ENCODE results near the gene AWAT2.
"Not testable (repeated sequence)": the region's sequence is repeated elsewhere in the genome, so short reads cannot be mapped to it uniquely, and the experiment has no call there.

Gene AWAT2

DNA sequence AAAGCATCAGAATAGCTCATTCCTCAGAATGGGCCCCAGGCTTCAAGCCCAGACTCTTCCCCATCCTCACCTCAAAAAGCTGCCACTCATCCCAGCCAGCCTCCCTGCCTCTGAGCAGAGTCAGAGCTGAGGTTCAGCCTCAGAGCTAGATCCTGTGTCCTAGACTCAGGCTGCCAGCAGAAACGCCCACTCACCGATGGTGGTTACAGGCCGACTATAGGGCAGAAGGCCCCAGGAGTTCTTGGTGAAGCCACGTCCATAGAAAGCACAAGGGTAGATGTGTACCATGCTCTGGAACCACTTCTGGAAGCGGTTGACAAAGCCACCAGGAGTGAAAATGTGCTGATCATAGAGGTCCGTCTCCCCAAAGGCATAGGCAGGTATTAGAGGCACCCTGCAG is 7.7 kb downstream of the AWAT2 start:
- no peak for DNase-seq

DNA sequence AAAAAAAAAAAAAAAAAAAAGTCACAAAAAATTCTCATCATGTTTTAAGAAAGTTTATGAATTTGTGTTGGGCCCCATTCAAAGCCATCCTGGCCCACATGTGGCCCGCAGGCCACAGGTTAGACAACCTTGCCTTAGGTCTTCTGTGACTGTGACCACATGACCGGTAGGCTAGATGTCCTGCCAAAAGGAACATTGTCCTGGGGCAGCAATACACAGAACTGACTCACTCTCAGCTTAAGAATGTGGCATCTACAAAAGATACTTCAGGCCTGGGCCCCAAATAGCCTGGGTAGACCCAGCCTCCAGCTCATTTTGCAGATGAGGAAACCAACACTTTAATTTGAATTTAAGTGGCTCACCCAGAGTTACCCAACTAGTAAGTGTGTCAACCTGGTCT is 10.0 kb downstream of the AWAT2 start:
- DNase-seq = no peak

GRCh38 chrX:70038951-70039350 is 10.8 kb downstream of the AWAT2 start:
- DNase-seq = no peak

DNA sequence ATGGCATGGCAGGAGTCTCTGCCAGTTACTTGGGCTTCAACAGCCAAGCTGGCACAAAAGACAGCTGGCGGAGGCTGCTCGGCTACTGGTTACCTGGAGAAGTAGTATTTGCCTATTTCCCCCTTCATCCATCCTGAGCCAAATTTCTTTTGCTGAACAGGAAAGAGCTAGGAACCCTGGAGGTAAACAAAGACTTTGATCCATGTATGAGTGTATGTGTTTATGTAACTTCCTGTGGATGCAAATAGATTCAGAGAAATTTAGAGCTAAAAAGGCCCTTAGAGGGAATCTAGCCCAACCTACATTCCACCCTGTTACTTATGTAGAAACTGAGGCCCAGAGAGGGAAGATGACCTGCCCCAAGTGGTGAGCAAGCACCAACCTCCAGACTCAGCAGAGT is 11.2 kb downstream of the AWAT2 start:
- no peak for DNase-seq

DNA sequence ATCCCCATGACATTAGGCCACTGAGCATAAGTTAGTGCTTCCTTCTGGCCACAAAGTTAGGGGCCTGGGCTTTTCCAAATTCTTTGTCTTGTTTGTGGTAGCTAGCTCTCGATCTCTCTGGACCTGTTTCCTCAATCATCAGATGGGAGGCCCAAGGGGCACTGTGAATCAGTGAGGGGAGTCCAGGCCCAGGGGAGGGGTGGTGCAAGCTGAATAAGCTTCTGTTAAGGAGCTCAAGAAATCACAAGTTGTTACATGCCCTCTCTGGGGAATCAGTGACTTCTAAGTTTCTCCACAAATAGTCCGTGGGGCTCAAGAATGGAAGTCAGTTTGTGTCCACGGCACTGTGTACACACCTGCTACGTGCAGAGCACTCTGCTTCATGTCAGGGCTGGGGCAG is 15.1 kb downstream of the AWAT2 start:
- no peak for DNase-seq

- DNase-seq = peak; percentile 3
Measured at GRCh38 chrX:70033348-70034051, 16.2 kb downstream of the AWAT2 start.

DNA sequence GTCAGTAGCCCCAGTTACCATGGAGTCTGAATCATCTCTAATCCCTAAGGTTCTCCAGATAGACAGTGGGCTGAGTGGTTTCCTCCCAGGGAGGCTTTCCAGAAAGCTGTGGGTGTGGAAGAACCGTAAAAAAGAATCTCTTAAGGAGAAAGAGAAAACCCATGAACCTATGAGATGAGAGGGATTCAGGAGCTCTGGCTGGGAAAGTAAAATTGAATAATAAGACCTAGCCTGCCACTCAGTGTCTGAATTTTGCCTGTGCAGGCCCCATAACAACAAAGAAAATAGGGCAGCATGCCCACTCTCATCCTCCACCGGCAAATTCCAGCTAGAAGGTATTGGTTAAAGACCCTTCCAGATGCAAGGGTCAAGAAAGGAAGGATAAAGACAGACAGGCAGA is 16.9 kb downstream of the AWAT2 start:
- DNase-seq = no peak

DNA sequence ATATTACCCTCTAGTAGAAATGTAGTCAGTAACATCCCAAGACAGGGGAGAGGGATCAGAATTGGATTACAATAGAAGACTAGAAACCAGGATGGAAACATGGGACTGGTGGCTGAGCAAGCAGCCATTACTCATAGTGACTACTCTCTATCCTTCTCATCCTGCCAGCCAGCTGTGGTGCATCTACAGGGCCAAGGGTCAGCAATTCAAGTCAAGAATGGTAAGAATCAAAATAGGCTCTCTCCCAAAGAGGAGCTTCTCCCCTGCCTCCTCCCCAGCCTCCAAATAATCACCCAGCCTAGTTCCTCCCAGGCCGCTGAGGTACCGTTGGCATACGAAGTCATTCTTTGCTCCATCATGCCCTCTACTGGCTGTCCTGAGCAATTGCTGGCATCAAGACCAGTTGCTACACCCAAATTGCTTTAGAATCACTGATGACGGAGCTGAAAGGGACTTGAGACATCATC is 19.4 kb downstream of the AWAT2 start:
- peak; percentile 55 for DNase-seq

- no peak for DNase-seq
Measured at GRCh38 chrX:70029863-70030262, 19.9 kb downstream of the AWAT2 start.

DNA sequence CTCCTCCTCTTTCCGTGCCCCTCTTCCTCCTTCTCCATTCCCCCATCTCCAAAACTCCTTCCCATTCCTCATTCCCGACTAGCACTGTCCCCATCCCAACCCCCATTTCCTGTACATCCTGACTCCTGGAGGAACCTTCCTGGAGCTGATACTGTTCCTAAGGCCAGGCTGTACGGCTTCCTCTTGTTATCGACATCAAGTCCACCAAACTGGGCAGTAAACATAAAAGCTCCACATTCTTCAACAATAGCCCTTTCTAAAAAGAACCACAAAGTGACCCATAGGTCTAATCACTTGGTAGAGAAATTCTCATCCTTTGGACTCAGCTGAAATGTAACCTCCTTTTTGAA is 22.9 kb downstream of the AWAT2 start:
- no peak for DNase-seq

DNA sequence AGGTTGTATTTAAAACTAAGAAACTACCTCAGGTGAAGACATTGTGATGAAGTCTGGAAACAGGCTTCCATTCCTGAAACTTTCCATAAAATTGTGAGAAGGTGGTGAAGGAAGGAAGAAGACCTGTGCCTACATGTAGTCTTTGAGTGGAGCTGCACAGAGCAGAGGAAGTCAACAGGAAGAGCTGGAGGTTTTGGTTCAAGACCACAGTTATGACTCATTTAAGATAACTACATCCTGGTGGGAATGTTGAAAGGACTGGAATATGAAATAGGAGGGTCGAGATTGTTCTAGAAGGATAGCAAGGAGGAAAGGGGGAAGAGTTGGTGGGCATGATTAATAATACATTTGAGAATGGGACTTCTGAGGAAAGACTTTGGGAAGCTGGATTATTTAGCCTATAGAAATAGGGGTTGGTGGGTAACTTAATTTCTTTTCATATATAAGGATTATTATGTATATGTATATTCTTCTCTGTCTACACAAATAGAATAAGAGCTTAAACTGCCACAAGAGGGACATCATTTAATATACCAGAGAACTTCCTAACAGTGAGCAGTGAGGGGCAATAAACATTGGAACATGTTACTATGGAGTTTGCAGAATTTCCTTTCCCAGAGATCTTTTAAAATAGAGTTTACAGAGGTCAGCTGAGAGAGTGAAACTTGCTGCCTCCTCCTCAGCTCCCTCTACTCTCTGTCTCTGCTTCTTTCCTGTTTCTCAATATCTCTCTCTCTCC is 23.5 kb downstream of the AWAT2 start:
- no peak for DNase-seq

- no peak for DNase-seq
Measured at GRCh38 chrX:70025464-70025863, 24.3 kb downstream of the AWAT2 start.

DNA sequence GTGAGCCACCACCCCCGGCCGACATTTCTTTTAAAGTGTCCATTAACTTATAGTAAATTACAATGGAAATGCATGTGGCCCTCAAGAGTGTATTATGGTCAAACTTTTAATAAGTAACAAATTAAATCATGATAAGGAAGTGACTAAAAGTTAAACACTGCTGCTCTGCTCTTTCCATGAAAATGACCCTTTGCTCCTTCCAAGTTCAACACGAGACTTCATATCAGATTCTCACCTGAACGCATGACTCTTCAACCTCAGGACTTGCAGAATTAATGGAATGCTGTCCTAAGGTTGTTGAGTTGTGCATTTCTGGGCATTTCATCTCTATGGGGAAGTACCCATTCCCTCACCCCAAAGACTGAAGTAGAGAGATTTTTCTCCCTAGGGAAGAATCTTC is 27.1 kb downstream of the AWAT2 start:
- DNase-seq = no peak

GRCh38 chrX:70016513-70016912 is 33.2 kb downstream of the AWAT2 start:
- DNase-seq = peak; percentile 14

- no peak for DNase-seq
Measured at GRCh38 chrX:70013466-70014381, 36.0 kb downstream of the AWAT2 start.

- no peak for DNase-seq
Measured at GRCh38 chrX:70012756-70013155, 37.0 kb downstream of the AWAT2 start.

- no peak for DNase-seq
Measured at GRCh38 chrX:70009970-70010369, 39.8 kb downstream of the AWAT2 start.

- DNase-seq = no peak
Measured at GRCh38 chrX:70009049-70009448, 40.7 kb downstream of the AWAT2 start.

- no peak for DNase-seq
Measured at GRCh38 chrX:70007946-70008345, 41.8 kb downstream of the AWAT2 start.

DNA sequence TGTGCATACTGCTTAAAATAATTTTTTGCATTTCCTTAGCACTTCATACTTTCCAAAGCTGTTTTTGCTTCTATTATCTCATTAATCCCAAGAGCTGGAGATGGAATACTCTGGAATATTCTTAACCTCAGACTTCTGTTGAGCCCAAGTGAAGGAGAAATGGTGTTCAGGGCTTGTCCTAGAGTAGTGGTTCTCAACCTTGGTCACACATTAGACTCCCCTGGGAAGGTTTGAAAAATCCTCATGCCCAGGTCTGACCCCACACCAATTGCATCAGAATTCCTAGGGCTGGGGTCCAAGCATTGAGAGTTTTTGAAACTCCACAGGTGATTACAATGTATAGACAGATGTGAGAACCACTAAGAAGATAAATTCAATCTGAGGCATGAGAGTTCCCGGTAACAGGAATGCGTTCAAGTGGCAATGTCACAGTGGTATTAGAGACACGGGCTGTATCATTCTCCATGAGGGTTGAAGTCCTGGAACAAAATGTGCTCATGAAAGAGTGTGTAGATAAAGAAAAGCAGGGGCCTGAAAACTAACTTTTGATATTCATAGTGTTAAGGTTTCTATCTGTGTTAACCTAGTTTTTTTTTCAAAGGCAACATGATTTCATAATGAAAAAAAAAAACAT is 47.9 kb downstream of the AWAT2 start:
- no peak for DNase-seq

DNA sequence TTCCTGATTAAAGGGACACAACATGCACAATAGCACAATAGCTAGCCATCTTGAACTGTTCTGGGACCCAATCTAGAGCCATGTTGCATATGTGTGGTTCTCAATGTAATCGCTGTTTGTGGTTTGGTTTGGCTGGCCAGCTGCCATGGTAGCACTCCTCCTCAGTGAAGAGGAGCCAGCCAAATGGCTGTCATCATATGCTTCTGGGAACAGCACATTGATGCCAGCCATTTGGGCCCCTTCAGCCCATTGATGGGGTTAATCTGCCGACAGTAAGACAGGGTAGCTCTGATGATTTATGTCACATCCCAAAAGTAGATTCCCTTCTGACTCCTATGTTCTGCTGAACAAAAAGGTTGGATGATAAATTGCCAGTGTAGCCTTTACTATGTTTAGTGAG is 48.5 kb downstream of the AWAT2 start:
- no peak for DNase-seq

DNA sequence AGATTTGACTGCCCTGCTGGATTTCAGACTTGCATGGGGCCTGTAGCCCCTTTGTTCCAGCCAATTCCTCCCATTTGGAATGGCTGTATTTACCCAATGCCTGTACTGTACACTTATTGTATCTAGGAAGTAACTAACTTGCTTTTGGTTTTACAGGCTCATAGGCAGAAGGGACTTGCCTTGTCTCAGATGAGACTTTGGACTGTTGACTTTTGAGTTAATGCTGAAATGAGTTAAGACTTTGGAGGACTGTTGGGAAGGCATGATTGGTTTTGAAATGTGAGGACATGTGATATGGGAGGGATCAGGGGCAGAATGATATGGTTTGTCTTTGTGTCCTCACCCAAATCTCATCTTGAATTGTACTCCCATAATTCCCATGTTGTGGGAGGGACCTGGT is 51.4 kb downstream of the AWAT2 start:
- not testable (repeated sequence) for DNase-seq

DNA sequence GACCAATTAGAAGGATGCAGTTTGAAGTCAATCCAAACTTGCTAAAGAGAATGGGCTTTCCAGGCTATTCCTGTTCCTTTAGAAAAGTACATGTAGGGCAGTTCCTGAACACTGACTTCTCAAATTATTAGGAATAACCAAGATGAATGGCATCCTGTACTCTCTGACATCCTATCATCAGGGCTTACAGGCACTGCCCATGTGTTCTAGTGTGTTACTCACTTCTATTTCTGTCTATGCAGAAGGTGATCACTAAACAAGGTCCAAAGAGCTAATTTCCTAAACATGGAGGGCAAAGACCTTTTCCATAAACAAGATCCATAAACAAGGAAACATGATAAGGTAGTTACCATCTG is 53.6 kb downstream of the AWAT2 start:
- DNase-seq = no peak

Measured in CD4-positive, alpha-beta T cell treated with Interleukin-21 for 1 hour (primary cell).